Hematopoietic multipotent progenitor cell (in vitro differentiated cells): ENCODE results near the gene APOC3. TPM values are rescaled to one million over a fixed set of nuclear protein-coding genes. Genes with fewer than 3 reads are reported as not detected.

ENCODE experiments used
- DNase-seq, 3 donors: peaks; one replicate each; pipeline ENCODE4 v3.0.0-alpha.2; 2011 to 2015; ENCODE audit warnings: low read depth in 2 of 3, low spot score in 2 of 3
- total RNA-seq: library from RNA; depleted of rRNA; stranded (reverse); fragments of >200 nt; gene quantifications from one replicate; pipeline ENCODE4 v1.2.3, GENCODE V29; 2012

APOC3 gene
- total RNA-seq, 1 donor = not detected

DNA sequence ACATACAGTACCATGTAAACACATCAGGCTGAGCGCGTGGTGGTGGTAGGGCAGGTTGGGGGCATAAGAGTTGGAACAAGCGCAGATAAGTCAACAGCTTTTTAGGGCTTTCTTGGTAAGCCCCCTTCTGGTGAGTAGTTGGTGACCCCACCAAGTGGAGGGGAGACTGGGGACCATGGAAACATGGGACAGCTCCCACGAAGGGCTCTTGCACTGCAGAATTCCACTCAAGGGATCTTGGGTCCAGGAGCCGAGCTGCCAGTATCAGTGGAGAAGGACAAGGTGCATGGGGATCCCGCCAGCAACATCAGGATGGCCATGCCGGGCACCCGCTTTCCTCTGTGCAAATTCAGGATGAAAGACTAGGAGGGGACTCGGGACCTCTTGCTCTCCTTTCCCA is 14.0 kb downstream of the APOC3 start:
- DNase-seq = no peak

DNA sequence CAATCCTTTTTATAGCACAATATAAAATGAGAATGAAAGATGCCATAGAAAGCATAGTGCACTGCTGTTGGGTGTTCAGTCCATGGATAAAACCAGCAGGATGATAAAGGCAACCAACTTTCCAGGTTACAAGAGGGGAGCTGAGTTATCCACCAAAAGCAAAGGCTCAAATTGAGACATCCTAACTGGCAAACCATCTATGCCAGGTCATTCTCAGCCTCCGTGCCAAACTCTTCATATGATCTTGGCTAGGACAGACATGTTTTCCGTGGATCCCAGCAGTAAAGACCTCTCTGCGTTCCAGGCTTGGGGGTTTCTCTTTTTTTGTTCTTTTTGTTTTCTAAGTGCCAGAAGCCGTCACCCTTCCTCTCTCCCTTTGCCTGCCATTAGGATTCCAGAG is 15.0 kb downstream of the APOC3 start:
- DNase-seq = no peak

DNA sequence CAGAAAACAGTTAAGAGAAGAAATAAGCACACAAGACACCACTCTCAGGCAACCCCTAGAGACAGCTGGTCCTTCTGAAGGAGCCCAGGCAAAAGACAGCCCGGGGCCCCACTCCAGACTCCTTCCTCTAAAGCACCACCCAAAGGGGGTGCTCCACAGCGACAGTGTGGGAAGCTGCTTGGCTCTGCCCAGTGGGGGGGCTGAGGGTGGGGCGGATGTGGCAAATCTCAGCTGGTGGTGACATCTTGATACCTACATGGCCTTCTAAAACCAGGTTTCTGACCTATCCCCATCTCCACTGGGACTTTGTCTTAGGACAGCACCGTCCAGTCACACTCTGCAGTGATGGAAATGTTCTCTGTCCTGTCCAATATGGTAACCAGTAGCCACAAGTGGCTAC is 17.9 kb downstream of the APOC3 start:
- DNase-seq = no peak

DNA sequence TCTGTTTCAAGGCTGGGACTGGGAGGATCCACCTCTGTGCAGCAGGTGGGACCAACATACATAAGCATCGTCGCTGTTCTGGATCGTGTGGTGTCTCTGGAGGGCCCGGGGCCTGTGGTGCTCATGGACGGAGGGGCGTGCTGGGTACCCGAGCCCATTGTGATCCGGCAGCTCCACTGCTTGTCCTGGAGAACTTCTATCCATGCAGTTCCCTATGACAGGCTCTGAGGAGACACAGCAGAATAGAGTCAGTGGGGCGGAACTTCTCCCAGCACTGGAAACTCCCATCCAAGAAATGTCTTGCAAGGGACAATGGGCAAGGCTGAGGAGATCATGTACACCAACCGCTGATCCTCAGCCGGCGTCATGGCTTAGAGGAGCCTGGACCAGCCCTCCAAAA is 19.4 kb downstream of the APOC3 start:
- no peak for DNase-seq

DNA sequence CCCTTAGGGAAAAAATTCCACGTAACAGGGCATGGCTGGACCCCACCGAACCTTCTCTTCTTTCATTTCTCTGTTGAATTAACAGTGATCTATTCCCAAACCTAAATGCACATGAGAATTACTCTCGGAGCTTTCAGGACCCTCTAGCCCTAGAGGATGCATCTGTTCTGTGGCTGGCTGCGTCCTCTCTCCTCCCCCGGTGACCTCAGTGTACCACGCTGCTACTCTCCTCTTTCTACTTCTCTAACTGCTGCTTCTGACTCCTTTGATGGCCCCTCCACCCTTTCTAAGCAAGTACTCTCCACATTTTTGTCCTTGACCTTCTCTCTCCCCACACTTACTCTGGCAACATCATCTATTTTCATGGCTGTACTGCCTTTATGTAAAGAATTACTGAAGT is 19.8 kb downstream of the APOC3 start:
- DNase-seq = peak in 2 of 3 donors; percentile 60 to 87

DNA sequence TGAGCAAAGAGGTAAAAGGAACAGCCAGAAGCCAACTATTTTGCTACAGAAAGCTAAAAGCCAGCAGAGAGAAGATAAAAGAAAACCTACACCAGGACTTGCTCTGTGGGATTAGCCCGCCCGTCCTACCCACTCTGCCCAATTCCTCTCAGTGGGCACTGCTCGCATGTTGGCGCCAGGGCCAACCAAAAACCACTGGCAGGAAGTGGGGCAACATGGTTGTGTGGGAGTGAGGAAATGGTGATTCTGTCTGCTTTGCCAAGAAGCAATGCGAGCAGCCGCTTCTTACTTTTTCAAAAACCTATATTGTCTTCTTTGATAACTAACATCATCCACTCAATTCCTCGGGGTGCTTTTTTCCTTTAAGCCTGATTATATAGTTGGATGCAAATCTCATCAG is 21.9 kb downstream of the APOC3 start:
- peak in 2 of 3 donors; percentile 68 to 78 for DNase-seq

DNA sequence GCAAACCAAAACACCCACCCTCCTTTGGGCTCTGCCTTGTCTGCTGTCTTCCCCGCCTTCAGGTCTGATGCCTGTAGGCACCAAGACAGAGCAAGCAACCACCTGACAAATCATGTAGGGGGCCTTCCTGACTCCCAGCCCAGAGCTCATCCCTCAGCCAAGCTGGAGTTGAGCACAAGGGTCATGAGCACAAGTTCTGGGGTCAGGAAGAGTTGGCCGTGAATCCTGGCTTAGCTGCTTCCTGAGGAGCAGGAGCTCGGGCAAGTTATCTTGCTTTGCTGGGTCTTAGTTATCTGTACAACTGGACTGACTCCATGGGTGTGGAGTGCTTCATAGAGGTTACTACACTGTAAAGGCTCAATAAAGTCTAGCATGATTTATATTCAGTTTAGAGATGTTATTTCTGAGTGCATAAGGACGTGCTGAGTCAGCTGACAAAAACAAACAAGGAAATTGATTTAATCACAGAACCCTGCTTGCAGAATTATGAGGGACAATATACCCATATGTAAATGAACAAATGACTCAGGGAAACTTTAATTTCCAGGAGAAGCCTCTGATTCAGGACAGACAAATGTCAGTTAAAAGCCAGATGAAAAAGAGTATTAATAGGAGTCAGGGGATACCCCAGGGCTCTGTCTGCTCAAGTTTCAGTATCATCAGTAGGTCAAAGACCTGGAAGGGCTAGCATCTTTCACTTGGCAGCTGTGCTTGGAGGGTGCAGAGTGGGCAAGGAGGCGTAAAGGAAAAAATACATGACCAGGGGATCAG is 22.7 kb downstream of the APOC3 start:
- no peak for DNase-seq

DNA sequence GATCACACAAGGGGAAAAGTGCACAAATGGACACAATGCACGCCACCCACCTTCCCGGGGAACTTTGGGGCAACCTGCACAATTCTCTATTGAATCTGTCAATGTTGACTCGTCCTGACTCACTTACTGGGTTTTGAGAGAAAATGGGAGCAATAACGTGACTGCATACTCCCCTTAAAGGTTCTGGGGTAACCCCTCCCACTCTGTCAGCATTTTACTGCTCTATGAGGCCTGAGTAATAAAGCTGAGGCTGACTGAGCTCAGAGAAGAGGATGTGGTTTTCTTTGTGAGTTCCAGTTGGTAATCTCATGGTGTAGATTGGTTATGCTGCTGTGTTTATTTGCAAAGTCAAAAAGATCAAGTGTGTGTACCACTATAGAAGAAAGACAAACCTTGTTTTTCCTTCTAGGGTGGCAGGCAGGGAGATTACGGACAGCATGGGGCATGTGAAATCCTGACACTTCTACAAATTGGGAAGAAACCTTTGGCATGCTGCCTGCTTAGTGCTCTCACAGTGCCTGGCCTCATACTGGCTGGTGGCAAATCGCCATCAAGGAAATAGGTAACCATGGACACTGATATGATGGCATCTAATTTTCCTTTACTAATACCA is 23.9 kb downstream of the APOC3 start:
- DNase-seq = peak in 2 of 3 donors; percentile 85 to 94

DNA sequence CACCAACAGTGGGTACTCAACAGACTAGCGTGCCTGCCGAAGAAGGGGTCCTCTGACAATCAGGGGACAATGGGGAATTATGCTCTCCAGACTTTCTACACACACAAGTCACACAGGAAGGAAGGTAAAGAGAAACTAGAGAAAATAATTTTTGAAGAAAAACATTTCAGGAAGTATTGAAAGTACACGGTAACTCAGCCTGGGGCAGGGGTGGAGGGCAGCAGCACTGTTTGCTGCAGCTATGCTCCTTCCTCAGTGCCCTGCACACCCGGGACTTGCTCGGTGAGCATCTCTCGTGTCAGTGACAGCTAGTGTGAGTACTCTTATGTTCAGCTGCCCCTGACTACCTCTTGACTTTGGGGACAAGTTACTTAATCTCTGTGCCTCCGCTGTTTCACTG is 25.7 kb downstream of the APOC3 start:
- DNase-seq = no peak

DNA sequence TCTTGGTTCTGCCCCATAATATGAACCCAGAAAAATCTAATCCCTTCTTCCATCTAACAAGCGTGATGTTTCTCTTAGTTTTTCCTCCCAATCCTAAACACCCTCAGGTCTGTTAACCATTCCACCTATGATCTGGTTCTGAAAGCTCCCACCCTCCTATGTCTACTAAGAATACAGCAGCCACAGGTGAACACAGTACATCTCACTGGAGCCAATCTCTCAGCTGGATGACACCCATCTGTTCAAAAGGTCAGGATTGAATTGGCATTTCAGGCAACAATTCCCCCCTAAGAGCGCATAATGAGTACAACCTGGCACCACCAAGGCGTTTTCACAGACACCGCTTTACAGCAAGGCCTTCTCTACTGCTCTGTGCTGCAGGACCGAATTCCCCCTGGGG is 26.7 kb downstream of the APOC3 start:
- DNase-seq = no peak

DNA sequence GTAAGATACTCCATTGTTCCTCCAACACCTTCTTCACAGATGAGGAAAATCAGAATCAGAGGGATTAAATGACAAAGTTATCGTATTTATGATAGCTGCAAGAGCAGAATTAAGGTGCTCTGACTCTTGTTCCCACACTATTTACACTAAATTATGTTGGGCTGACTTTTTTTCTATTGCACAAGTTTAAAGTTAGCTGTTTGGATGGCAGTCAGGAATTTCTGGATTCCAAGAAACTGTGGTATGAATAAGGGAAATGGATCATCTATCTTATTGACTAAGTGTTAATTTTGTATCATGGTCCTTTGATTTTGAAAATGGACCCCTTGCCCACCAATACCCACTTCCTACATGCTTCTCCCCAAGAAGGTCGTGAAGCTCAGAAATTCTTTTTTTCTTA is 27.6 kb downstream of the APOC3 start:
- DNase-seq = no peak

DNA sequence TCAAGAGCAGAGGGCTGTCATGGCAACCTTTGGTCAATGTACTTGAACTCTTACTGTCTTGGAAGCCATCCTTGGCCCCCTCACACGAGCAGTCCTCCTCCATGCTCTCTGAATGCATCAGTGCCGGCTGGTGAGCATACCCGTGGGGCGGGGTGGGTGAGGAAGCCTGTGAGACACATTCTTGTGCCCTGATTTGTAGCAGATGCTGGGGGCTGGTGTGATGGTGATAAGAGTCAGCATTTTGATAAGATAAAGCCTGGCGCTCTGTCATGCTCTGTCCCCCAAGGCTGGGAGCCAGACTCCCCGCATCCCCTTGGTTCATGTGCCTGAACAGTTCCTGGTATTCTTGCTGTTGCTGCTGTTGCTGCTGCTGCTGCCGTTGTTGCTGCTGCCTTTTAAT is 28.2 kb downstream of the APOC3 start:
- no peak for DNase-seq

DNA sequence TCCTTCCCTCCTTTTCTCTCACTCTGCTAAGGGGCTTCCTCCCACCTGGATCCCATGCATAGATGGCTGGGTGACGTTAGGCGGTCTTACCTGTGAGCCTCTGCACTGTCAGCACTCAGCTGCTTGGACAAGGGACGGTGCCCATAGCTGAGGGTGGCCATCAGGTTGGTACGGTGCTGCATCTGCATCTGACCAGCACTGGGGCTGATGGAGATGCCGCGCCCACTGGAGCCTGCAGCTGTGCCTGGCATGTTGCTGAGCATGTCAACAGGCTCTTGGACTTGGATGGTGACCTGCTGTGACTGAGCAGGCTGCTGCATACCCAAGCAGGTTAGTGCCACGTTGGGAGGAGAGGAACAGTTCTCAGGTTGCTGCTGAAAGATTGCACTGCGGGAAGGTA is 29.5 kb downstream of the APOC3 start:
- no peak for DNase-seq

DNA sequence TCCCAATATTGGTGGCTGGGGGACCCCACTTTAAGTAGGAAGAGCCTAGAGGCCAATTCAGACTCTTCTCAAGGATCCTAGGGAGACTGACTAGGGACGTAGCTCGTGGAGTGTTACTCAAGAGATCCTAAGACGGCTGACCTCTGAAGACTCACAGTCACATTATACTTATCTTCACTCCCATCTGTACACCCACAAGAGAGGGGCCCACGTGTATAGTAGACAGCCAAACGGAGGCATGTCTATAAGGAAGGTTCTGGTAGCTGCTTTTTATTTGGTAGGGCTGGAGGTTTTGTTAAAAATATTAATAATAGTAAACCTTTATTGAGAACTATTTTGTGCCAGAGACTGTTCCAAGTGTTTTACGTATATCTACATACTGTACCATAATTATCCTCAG is 30.6 kb downstream of the APOC3 start:
- DNase-seq = no peak

DNA sequence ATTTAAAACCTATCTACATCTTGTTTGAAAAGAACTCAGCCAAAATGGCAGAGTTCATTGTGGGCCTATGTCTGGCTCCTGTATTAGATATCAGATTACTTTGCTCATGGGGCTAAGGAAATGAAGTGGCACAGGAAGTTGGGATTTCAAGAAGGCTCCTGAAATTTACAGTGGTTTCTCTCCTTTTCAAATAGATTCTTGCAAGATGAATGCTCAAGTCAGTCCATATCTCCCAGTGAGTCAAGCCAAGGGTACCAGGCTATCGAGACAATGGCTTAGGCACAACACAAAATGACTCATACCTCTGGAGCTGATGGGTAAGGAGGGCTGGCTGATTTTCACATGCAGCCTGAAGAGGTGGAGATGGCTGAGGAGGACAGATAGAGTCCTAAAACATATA is 31.8 kb downstream of the APOC3 start:
- no peak for DNase-seq

DNA sequence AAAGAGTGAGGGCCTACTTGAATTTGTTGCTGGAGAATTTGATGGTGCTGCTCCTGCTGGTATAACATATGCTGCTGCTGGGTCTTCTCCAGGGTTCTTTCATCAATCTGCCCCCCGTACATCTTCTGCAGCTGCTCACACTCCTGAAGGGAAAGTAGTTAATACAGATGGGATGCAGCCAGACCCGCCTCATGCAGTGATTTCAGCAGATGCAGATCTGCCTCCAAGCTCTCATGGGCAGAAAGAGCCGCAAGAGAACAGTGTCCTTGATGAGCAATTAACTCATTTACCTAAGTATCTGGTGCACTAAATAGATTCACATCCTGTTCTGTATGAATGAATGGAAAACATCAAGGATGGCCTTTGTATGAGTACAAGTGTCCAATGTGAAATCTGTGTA is 32.5 kb downstream of the APOC3 start:
- DNase-seq = no peak

DNA sequence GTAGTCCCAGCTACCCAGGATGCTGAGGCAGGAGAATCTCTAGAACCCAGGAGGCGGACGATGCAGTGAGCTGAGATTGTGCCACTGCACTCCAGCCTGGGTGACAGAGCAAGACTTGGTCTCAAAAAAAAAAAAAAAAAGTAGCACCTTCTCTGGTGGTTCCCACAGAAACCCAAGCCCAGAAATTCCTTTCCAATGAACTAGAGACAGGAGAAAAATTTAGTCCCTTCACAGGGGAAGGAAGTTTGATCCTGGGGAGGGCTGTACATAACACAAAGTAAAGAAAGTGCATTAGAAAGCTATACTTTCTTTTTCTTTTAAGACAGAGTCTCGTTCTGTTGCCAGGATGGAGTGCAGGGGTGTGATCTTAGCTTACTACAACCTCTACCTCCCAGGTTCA is 33.2 kb downstream of the APOC3 start:
- no peak for DNase-seq

DNA sequence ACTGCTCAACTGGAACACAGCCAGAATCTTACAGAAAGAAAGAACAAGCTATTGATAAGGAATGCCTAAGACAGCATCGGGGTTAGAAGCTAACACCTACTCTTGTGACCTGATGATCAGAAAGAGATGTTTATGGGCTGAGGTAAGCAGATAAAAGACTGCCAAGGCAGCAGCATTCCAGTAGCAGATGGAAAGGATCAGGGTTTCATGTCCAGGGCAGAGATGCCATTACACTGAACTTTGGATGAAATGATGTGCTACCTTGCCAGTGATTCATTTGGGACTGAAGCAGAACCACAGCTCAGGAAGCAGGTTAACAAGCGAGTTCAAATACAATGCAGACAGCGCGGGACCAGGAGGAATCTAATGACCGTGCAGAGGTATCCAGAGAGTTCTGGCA is 34.8 kb downstream of the APOC3 start:
- no peak for DNase-seq

DNA sequence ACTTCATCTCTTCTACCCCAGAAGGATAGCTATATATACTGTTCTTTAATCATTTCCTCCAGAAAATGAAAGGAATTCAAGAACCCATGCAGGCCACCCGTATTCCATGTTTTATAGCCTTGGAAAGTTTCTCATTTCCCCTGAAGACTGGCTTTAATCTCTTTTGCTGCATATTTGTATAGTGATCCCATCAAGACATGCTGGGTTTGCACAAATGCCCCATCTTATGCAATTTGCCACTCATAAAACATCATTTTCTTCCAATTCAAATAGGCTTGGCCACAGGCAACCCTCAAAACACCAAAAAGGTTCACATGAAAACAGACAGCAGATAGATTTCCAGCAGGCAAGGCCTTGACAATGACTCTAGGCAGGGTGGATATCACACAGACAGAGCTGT is 36.0 kb downstream of the APOC3 start:
- no peak for DNase-seq

DNA sequence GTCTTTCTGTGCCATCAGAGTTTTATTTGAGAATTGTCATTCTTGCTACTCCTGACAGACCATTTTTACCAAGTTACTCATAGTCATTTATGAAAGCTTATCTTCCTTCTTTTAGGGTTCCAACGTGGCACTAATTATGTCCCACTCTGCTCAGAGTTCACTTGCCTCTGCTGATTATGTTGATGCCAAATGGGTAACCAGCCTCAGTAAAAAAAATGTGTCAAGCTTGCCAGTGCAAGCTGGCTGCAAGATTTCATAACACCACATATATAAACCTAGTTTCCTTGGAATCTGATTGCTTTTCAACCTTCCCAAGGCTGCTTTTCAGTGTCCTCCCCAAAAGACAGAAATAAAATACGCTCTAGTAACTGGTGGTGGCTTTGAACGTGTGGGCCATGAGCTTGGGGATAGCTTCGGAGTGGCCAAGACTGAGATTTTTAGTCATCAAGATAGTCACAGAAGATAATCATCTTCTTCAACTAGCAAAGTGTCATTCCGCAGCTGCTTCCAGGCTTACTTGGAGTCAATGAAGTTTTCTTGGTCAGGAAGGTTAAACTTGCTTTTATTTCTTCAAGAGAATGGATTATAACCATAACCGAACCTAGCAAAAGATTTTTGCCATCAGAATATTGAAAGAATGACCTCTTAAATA is 37.2 kb downstream of the APOC3 start:
- no peak for DNase-seq

DNA sequence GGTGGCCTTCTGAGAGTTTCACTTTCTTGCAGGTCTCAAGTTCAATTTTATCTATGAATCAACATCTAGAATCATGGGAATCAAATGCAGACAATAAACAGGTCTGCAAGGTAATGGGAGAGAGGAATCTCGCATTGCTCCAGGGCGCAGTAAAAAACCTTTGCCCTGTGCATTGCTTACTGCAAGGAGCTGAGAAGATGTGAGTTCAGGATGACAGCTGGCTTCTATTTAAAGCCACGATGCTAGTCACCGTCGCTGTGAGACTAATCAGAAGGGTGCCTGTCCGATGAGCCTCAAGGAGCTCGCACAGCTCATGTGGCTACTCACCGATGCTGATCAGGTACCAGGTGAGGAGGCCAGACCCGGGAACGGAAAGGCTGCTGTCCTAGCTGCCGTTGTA is 37.9 kb downstream of the APOC3 start:
- no peak for DNase-seq

DNA sequence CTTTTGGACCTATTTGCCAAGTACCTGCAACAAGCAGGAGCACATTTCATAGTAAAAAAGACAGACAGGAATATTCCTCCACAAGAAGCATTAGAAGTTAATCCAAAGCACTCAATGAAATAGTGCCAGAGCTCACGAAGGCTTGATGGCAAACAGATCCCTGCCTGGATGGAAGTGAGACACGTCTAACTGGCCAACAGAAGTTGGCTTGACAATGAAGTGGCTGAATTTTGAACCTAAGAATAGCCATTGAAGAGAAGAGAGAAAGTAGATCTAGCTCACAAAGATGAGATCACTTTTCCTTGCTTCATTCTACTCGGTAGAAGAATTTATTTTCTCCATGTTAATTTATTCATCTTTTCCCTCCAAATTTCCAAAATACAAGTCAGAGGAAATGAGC is 38.4 kb downstream of the APOC3 start:
- no peak for DNase-seq
